HepG2 (cell line): ENCODE results near the gene EFL1. TPM values are rescaled to one million over a fixed set of nuclear protein-coding genes. Genes with fewer than 3 reads are reported as not detected.

Experiments used
- DNMT1 ChIP-seq: sonication (generic); formaldehyde crosslinking; IDR thresholded peaks from 2 replicates; pipeline ENCODE4 v1.5.1; 2020; ENCODE audit warnings: mild to moderate bottlenecking, missing genetic modification reagents
- FOXC1 ChIP-seq: sonication (generic); formaldehyde crosslinking; IDR thresholded peaks from 2 replicates; pipeline ENCODE4 v1.8.0; 2022; ENCODE audit warnings: mild to moderate bottlenecking, missing genetic modification reagents, borderline replicate concordance
- HIC2 ChIP-seq: sonication (generic); formaldehyde crosslinking; IDR thresholded peaks from 2 replicates; pipeline ENCODE4 v1.9.0; 2022; ENCODE audit warnings: low read depth, missing genetic modification reagents
- HINFP ChIP-seq: sonication (generic); formaldehyde crosslinking; IDR thresholded peaks from 2 replicates; pipeline ENCODE4 v1.4.0; 2020; ENCODE audit warnings: low read depth, mild to moderate bottlenecking, missing genetic modification reagents
- KAT7 ChIP-seq: IDR thresholded peaks from 2 replicates; pipeline ENCODE4 v1.6.1; 2018; ENCODE audit warnings: borderline replicate concordance, missing compliant biosample characterization
- KMT2B ChIP-seq: IDR thresholded peaks from 2 replicates; pipeline ENCODE4 v1.6.1; 2016; ENCODE audit warnings: missing genetic modification reagents, missing compliant biosample characterization
- RFX5 ChIP-seq: IDR thresholded peaks from 2 replicates; pipeline ENCODE4 v1.6.1; 2011; ENCODE audit warnings: low read depth, low read length, improper control_type of control experiment
- SOX13 ChIP-seq, 3 experiments: fragments of 450-650 bp in 1 of 3; sonication (generic) in 1 of 3; formaldehyde crosslinking in 1 of 3; IDR thresholded peaks in 2 of 3; conservative IDR thresholded peaks in 1 of 3; 2 replicates each; pipeline versions ENCODE4 v1.5.0 to v1.6.1; 2016 to 2020; ENCODE audit warnings: antibody characterized with exemption in 1 of 3, mild to moderate bottlenecking in 1 of 3, missing compliant biosample characterization in 1 of 3, missing genetic modification reagents in 1 of 3, moderate library complexity in 1 of 3
- TARDBP ChIP-seq: sonication (generic); formaldehyde crosslinking; IDR thresholded peaks from 2 replicates; pipeline ENCODE4 v1.8.0; 2022; ENCODE audit warnings: mild to moderate bottlenecking, missing genetic modification reagents
- XRCC5 ChIP-seq: fragments of 200-400 bp; formaldehyde crosslinking; optimal IDR thresholded peaks from 2 replicates; pipeline ENCODE3; 2017; ENCODE audit warnings: mild to moderate bottlenecking, low read length
- ZBTB49 ChIP-seq: sonication (generic); formaldehyde crosslinking; IDR thresholded peaks from 2 replicates; pipeline ENCODE4 v1.4.0; 2020; ENCODE audit warnings: missing genetic modification reagents, borderline replicate concordance
- ZBTB8A ChIP-seq: sonication (generic); formaldehyde crosslinking; IDR thresholded peaks from 2 replicates; pipeline ENCODE4 v1.4.0; 2020; ENCODE audit warnings: mild to moderate bottlenecking, low read depth, missing genetic modification reagents, borderline replicate concordance
- ZNF224 ChIP-seq: sonication (generic); formaldehyde crosslinking; IDR thresholded peaks from 2 replicates; pipeline ENCODE4 v1.5.0; 2020; ENCODE audit warnings: mild to moderate bottlenecking, missing genetic modification reagents
- ZNF251 ChIP-seq: sonication (generic); formaldehyde crosslinking; IDR thresholded peaks from 2 replicates; pipeline ENCODE4 v1.9.0; 2021; ENCODE audit warnings: mild to moderate bottlenecking, missing genetic modification reagents
- ZNF34 ChIP-seq: sonication (generic); formaldehyde crosslinking; IDR thresholded peaks from 2 replicates; pipeline ENCODE4 v1.4.0; 2020; ENCODE audit warnings: mild to moderate bottlenecking, missing genetic modification reagents, borderline replicate concordance
- ZNF431 ChIP-seq: sonication (generic); formaldehyde crosslinking; IDR thresholded peaks from 2 replicates; pipeline ENCODE4 v1.9.0; 2022; ENCODE audit warnings: missing genetic modification reagents, low read depth, mild to moderate bottlenecking, borderline replicate concordance
- ZNF850 ChIP-seq: sonication (generic); formaldehyde crosslinking; conservative IDR thresholded peaks from 2 replicates; pipeline ENCODE4 v1.9.0; 2021; ENCODE audit warnings: mild to moderate bottlenecking, missing genetic modification reagents
- polyA plus RNA-seq, 8 experiments: library from polyadenylated mRNA; depleted of rRNA in 3 of 8; stranded (reverse) in 7 of 8; unstranded in 1 of 8; fragments of >200 nt; fragmentation: Illumina TruSeq in 4 of 8; extraction: Trizol in 4 of 8; gene quantifications; 2 replicates each; pipeline versions ENCODE4 v1.2.1 to v1.2.3, GENCODE V29; 2011 to 2016; ENCODE audit warnings: low read depth in 4 of 8, missing spikeins in 1 of 8, mixed read lengths in 1 of 8; ENCODE audit not compliant: insufficient read depth in 1 of 8
- total RNA-seq, 5 experiments: library from RNA; depleted of rRNA; stranded (reverse); fragments of >200 nt; fragmentation: Illumina TruSeq; extraction: Trizol; gene quantifications; 2 replicates each; pipeline ENCODE4 v1.2.3, GENCODE V29; 2016; ENCODE audit warnings: low read depth in 1 of 5
- TF ChIP-seq, protein P1 (sequence below): sonication (generic); formaldehyde crosslinking; IDR thresholded peaks from 2 replicates; pipeline ENCODE4 v1.4.0; 2020; ENCODE audit warnings: missing genetic modification reagents, borderline replicate concordance
- TF ChIP-seq, protein P2 (sequence below): sonication (generic); formaldehyde crosslinking; IDR thresholded peaks from 2 replicates; pipeline ENCODE4 v1.4.0; 2020; ENCODE audit warnings: missing genetic modification reagents

EFL1 gene
- total and polyA plus RNA-seq, 2 of the 13 experiments (the other 11 are each of a cell fraction or from before 2014, with no cell fraction given), result 6.4 to 12.0 TPM

DNA sequence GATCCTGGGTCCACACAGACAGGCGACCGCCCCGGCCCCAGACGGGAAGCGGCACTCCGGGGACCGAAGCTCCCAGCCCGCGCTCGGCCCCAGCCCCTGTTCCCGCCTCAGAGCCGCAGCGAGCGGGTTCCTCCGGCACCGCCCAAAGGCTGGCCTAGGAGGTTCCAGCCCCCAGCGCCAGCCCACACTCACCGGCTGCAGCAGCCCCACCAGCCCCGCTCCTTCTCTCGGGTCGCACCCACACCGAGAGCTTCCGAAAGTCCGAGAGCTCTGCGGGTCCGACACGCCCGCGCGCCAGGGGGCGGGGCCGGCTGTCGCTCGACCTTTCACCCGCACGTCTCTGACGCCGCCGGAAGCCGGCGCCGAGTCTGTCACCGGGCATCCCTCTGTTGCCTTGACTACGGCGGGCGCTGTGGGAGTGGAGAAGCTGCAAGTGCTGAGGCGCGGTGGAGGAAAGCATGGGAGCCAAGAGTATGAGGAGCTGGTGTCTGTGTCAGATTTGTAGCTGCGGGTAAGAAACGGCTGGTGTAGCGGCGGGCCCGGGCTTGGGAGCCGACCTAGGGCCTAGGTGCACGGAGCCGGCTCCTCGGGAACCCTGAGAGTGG is at the start of gene EFL1, which contains the start of gene SAXO2 (continued):
- peak; percentile 84 for TF ChIP-seq KMT2B
- no peak; the same call in 1 of the 2 replicates for TF ChIP-seq KAT7 (CRISPR knock-in tag)
- TF ChIP-seq ZNF251 (CRISPR knock-in tag), result no peak
- no peak for TF ChIP-seq ZBTB8A (CRISPR knock-in tag)
- TF ChIP-seq, protein P1, sequence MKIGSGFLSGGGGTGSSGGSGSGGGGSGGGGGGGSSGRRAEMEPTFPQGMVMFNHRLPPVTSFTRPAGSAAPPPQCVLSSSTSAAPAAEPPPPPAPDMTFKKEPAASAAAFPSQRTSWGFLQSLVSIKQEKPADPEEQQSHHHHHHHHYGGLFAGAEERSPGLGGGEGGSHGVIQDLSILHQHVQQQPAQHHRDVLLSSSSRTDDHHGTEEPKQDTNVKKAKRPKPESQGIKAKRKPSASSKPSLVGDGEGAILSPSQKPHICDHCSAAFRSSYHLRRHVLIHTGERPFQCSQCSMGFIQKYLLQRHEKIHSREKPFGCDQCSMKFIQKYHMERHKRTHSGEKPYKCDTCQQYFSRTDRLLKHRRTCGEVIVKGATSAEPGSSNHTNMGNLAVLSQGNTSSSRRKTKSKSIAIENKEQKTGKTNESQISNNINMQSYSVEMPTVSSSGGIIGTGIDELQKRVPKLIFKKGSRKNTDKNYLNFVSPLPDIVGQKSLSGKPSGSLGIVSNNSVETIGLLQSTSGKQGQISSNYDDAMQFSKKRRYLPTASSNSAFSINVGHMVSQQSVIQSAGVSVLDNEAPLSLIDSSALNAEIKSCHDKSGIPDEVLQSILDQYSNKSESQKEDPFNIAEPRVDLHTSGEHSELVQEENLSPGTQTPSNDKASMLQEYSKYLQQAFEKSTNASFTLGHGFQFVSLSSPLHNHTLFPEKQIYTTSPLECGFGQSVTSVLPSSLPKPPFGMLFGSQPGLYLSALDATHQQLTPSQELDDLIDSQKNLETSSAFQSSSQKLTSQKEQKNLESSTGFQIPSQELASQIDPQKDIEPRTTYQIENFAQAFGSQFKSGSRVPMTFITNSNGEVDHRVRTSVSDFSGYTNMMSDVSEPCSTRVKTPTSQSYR (CRISPR knock-in tag), result no peak
- TF ChIP-seq ZNF224 (CRISPR knock-in tag), result no peak
- no peak for TF ChIP-seq HIC2
- TF ChIP-seq HINFP, result no peak
- no peak for TF ChIP-seq ZBTB49 (CRISPR knock-in tag)
- TF ChIP-seq XRCC5, result no peak
- no peak for TF ChIP-seq FOXC1 (CRISPR knock-in tag)
- TF ChIP-seq ZNF34 (CRISPR knock-in tag), result no peak
- no peak for TF ChIP-seq DNMT1 (CRISPR knock-in tag)
- TF ChIP-seq, protein P2, sequence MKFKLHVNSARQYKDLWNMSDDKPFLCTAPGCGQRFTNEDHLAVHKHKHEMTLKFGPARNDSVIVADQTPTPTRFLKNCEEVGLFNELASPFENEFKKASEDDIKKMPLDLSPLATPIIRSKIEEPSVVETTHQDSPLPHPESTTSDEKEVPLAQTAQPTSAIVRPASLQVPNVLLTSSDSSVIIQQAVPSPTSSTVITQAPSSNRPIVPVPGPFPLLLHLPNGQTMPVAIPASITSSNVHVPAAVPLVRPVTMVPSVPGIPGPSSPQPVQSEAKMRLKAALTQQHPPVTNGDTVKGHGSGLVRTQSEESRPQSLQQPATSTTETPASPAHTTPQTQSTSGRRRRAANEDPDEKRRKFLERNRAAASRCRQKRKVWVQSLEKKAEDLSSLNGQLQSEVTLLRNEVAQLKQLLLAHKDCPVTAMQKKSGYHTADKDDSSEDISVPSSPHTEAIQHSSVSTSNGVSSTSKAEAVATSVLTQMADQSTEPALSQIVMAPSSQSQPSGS (CRISPR knock-in tag), result no peak
- TF ChIP-seq RFX5, result no peak
- no peak for TF ChIP-seq ZNF850
- TF ChIP-seq ZNF431, result no peak
- no peak for TF ChIP-seq SOX13 (IDR thresholded peaks at IDR 0.05)
- TF ChIP-seq SOX13 (CRISPR knock-in tag; conservative IDR thresholded peaks at IDR 0.05 in 1 of 2, IDR thresholded peaks at IDR 0.05 in 1 of 2), result no peak; a peak in 1 of 4 replicates
- TF ChIP-seq TARDBP (CRISPR knock-in tag), result no peak
